ENCODE results near the gene IL1F10.

GRCh38 chr2:113098532-113098931, 30.8 kb downstream of the IL1F10 start:
- TF ChIP-seq CTCF (IDR thresholded peaks at IDR 0.05; ENCODE audit: insufficient read depth, low read length, poor library complexity, severe bottlenecking) (no peak), EZH2phosphoT487 (conservative IDR thresholded peaks at IDR 0.05; ENCODE audit: low read length) (no peak)
